SK-N-MC (cell line): ENCODE measurements around the gene LRP3.

Source experiments
- EZH2 ChIP-seq: fragments of 200-600 bp; sonication (generic); IDR thresholded peaks from one replicate; pipeline ENCODE4 v1.6.1; 2017; ENCODE audit warnings: antibody characterized with exemption
- POLR2AphosphoS5 ChIP-seq: IDR thresholded peaks from 2 replicates; pipeline ENCODE4 v1.6.1; 2012; ENCODE audit warnings: mild to moderate bottlenecking, low read depth, low read length, borderline replicate concordance

DNA sequence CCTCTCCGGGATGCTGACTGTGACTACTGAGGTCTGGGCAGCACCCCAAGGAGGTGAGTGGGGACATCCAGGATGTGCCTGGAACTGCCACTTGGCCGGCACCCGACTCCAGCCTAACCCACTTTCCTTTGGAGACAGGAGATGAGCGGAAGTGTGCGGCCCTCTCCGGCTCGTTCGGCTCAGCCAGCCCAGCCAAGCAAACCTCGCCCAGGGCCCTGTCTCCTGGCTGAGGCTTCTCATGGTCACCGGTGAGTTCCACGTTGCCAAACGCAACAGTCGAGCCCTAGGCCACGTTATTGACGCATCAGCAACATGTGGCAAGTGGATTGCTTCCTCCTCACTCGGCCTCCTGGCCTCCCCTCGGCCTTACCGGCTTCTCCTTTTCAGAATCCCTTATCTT is 26.0 kb downstream of the LRP3 start:
- TF ChIP-seq EZH2 (no peak), POLR2AphosphoS5 (no peak)
